Liver (tissue), 3 donors: ENCODE data around the gene SCAP.

Source experiments
- ATF3 ChIP-seq: IDR thresholded peaks from 2 replicates; pipeline ENCODE4 v1.6.1; 2016; ENCODE audit warnings: antibody characterized with exemption
- EGR1 ChIP-seq, 2 donors: IDR thresholded peaks; 2 replicates each; pipeline ENCODE4 v1.6.1; 2016 to 2018; ENCODE audit warnings: antibody characterized with exemption in 2 of 2, low read depth in 2 of 2
- HNF4A ChIP-seq, 2 donors: conservative IDR thresholded peaks; 2 replicates each; pipeline ENCODE4 v1.6.1; 2016; ENCODE audit warnings: antibody characterized with exemption in 2 of 2, mild to moderate bottlenecking in 2 of 2
- HNF4G ChIP-seq: IDR thresholded peaks from 2 replicates; pipeline ENCODE4 v1.6.1; 2016; ENCODE audit warnings: antibody characterized with exemption
- JUND ChIP-seq, 2 donors: IDR thresholded peaks; 2 replicates each; pipeline ENCODE4 v1.6.1; 2016; ENCODE audit warnings: antibody characterized with exemption in 2 of 2
- RXRA ChIP-seq, 2 donors: IDR thresholded peaks; 2 replicates each; pipeline ENCODE4 v1.6.1; 2017 to 2018; ENCODE audit warnings: antibody characterized with exemption in 2 of 2, mild to moderate bottlenecking in 1 of 2
- TAF1 ChIP-seq: conservative IDR thresholded peaks from 2 replicates; pipeline ENCODE4 v1.6.1; 2016; ENCODE audit warnings: antibody characterized with exemption, mild to moderate bottlenecking
- YY1 ChIP-seq: IDR thresholded peaks from 2 replicates; pipeline ENCODE4 v1.6.1; 2016; ENCODE audit warnings: antibody characterized with exemption, mild to moderate bottlenecking
- TF ChIP-seq, protein P1 (sequence below): fragments of 150-350 bp; IDR thresholded peaks from 2 replicates; pipeline ENCODE4 v1.5.1; 2017; ENCODE audit warnings: improper control_type of control experiment, low read depth, low read length; ENCODE audit not compliant: missing input control
- TF ChIP-seq, protein P2 (sequence below): IDR thresholded peaks from 2 replicates; pipeline ENCODE4 v1.6.1; 2016; ENCODE audit warnings: antibody characterized with exemption
- donor health status: healthy.
- donor health status: healthy.

- TF ChIP-seq, protein P1, sequence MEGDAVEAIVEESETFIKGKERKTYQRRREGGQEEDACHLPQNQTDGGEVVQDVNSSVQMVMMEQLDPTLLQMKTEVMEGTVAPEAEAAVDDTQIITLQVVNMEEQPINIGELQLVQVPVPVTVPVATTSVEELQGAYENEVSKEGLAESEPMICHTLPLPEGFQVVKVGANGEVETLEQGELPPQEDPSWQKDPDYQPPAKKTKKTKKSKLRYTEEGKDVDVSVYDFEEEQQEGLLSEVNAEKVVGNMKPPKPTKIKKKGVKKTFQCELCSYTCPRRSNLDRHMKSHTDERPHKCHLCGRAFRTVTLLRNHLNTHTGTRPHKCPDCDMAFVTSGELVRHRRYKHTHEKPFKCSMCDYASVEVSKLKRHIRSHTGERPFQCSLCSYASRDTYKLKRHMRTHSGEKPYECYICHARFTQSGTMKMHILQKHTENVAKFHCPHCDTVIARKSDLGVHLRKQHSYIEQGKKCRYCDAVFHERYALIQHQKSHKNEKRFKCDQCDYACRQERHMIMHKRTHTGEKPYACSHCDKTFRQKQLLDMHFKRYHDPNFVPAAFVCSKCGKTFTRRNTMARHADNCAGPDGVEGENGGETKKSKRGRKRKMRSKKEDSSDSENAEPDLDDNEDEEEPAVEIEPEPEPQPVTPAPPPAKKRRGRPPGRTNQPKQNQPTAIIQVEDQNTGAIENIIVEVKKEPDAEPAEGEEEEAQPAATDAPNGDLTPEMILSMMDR = no peak
- TF ChIP-seq RXRA (IDR thresholded peaks at IDR 0.05) = no peak
- TF ChIP-seq ATF3 = no peak
- TF ChIP-seq TAF1 = peak; percentile 3
- TF ChIP-seq HNF4G = no peak
- TF ChIP-seq YY1 = no peak
- TF ChIP-seq, protein P2, sequence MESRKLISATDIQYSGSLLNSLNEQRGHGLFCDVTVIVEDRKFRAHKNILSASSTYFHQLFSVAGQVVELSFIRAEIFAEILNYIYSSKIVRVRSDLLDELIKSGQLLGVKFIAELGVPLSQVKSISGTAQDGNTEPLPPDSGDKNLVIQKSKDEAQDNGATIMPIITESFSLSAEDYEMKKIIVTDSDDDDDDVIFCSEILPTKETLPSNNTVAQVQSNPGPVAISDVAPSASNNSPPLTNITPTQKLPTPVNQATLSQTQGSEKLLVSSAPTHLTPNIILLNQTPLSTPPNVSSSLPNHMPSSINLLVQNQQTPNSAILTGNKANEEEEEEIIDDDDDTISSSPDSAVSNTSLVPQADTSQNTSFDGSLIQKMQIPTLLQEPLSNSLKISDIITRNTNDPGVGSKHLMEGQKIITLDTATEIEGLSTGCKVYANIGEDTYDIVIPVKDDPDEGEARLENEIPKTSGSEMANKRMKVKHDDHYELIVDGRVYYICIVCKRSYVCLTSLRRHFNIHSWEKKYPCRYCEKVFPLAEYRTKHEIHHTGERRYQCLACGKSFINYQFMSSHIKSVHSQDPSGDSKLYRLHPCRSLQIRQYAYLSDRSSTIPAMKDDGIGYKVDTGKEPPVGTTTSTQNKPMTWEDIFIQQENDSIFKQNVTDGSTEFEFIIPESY = no peak
- TF ChIP-seq JUND (IDR thresholded peaks at IDR 0.05) = no peak
- no peak for TF ChIP-seq HNF4A (conservative IDR thresholded peaks at IDR 0.05)
- TF ChIP-seq EGR1 (IDR thresholded peaks at IDR 0.05; ENCODE audit: low read depth in 2 of 2) = no peak
Measured at GRCh38 chr3:47512416-47513124, 36.8 kb upstream of the SCAP start.
